ENCODE results near the gene SLC6A5. TPM values are rescaled to one million over a fixed set of nuclear protein-coding genes. Genes with fewer than 3 reads are reported as not detected.

Gene SLC6A5
- total RNA-seq, 4 donors from 2014 or later, result not detected

- H3K27me3 ChIP-seq, result peaks cover 0 to 2% of the 10 kb centered on the region in 2 donors
- no peak for DNase-seq
- H3K4me1 ChIP-seq, result no peaks in the 10 kb centered on the region
- no peaks in the 10 kb centered on the region for H3K36me3 ChIP-seq
- H3K9me3 ChIP-seq, result no peaks in the 10 kb centered on the region
- no peak overlapping the region for H3K4me3 ChIP-seq
- H3K27ac ChIP-seq, result no peak overlapping the region
- intact Hi-C loops (cut with DNase I; ENCODE audit: low total_unique reads), result no loop called here
- TF ChIP-seq CTCF (IDR thresholded peaks at IDR 0.05) (no peak), POLR2A (IDR thresholded peaks at IDR 0.05) (no peak)
These were observed 9.0 kb upstream of the SLC6A5 start for GRCh38 chr11:20590381-20590780.

GRCh38 chr11:20592741-20593140 lies 6.7 kb upstream of the SLC6A5 start:
- peaks cover 0 to 11% of the 10 kb centered on the region in 2 donors for H3K27me3 ChIP-seq
- no peaks in the 10 kb centered on the region for H3K9me3 ChIP-seq
- no peak for DNase-seq
- H3K4me3 ChIP-seq, result no peak overlapping the region
- no peak overlapping the region for H3K27ac ChIP-seq
- no peaks in the 10 kb centered on the region for H3K36me3 ChIP-seq
- TF ChIP-seq POLR2A (IDR thresholded peaks at IDR 0.05) (no peak), CTCF (IDR thresholded peaks at IDR 0.05) (no peak)
- peaks cover 0 to 8% of the 10 kb centered on the region in 2 donors for H3K4me1 ChIP-seq
- intact Hi-C loops (cut with DNase I; ENCODE audit: low total_unique reads), result no loop called here

- intact Hi-C loops (cut with DNase I; ENCODE audit: low total_unique reads), result no loop called here
- H3K36me3 ChIP-seq, result no peaks in the 10 kb centered on the region
- peaks cover 0 to 21% of the 10 kb centered on the region in 2 donors for H3K27me3 ChIP-seq
- no peak overlapping the region for H3K4me3 ChIP-seq
- no peak for TF ChIP-seq POLR2A (IDR thresholded peaks at IDR 0.05)
- peaks cover 0 to 8% of the 10 kb centered on the region in 2 donors for H3K4me1 ChIP-seq
- no peaks in the 10 kb centered on the region for H3K9me3 ChIP-seq
- DNase-seq, result no peak
- H3K27ac ChIP-seq, result no peak overlapping the region
These were observed 4.9 kb upstream of the SLC6A5 start for GRCh38 chr11:20594274-20595061.

GRCh38 chr11:20595101-20595500 lies 4.3 kb upstream of the SLC6A5 start:
- H3K4me3 ChIP-seq, result no peak overlapping the region
- H3K9me3 ChIP-seq, result no peaks in the 10 kb centered on the region
- TF ChIP-seq POLR2A (IDR thresholded peaks at IDR 0.05) (no peak), CTCF (IDR thresholded peaks at IDR 0.05) (no peak)
- H3K27ac ChIP-seq, result no peak overlapping the region
- H3K4me1 ChIP-seq, result peaks cover 0 to 8% of the 10 kb centered on the region in 2 donors
- H3K27me3 ChIP-seq, result peaks cover 0 to 25% of the 10 kb centered on the region in 2 donors
- no peak for DNase-seq
- intact Hi-C loops (cut with DNase I; ENCODE audit: low total_unique reads), result no loop called here
- H3K36me3 ChIP-seq, result no peaks in the 10 kb centered on the region

GRCh38 chr11:20596205-20597153 lies 2.9 kb upstream of the SLC6A5 start:
- no peaks in the 10 kb centered on the region for H3K9me3 ChIP-seq
- TF ChIP-seq CTCF (IDR thresholded peaks at IDR 0.05) (no peak), POLR2A (IDR thresholded peaks at IDR 0.05) (no peak)
- intact Hi-C loops (cut with DNase I; ENCODE audit: low total_unique reads), result no loop called here
- H3K27ac ChIP-seq, result no peak overlapping the region
- H3K4me1 ChIP-seq, result peaks cover 0 to 8% of the 10 kb centered on the region in 2 donors
- no peak overlapping the region for H3K4me3 ChIP-seq
- DNase-seq, result no peak
- peaks cover 0 to 37% of the 10 kb centered on the region in 2 donors for H3K27me3 ChIP-seq
- H3K36me3 ChIP-seq, result no peaks in the 10 kb centered on the region
